GM12892 (cell line): ENCODE measurements around the gene DYNLT4.

Experiments
- POLR2A ChIP-seq: IDR thresholded peaks from 2 replicates; pipeline ENCODE4 v1.6.1; 2011; ENCODE audit warnings: low read depth, low read length, control low read depth
- POLR2AphosphoS5 ChIP-seq: IDR thresholded peaks from 2 replicates; pipeline ENCODE4 v1.6.1; 2011; ENCODE audit warnings: low read depth, low read length, control low read depth
- TAF1 ChIP-seq: IDR thresholded peaks from 2 replicates; pipeline ENCODE4 v1.6.1; 2011; ENCODE audit warnings: low read depth, mild to moderate bottlenecking, control low read depth, low read length, borderline replicate concordance

- TF ChIP-seq POLR2A: no peak
- TF ChIP-seq TAF1: no peak
- no peak for TF ChIP-seq POLR2AphosphoS5
These were observed 47.8 kb upstream of the DYNLT4 start for GRCh38 chr1:44854970-44855369.
